ENCODE measurements around the gene MICU1. TPM values are rescaled to one million over a fixed set of nuclear protein-coding genes. Genes with fewer than 3 reads are reported as not detected.

MICU1 gene
- total and polyA plus RNA-seq, 2 donors (not counting 3 experiments of a cell fraction or from before 2014, with no cell fraction given): 27.5 to 48.0 TPM

DNA sequence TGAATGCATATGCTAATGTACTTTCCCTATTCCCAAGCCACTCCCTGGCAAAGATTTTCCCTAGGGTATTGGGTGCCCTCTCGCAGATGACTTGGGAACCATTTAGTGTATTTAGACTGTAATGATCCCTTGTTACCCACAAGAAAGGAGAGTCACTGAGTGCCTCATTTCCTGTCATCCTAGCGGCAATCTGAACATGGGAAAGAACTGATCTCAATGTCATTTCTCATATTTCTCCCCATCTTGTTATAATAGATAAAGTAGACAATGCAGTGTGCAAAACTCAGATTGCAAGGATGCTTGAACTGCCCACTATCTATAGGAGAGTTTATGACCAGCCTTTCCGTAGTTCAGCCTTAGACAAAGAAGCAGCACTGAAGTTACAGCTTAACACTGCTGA, 123.3 kb downstream of the MICU1 start:
- intact Hi-C loops (cut with micrococcal nuclease) (no loop called here), dilution Hi-C loops (cut with MboI; ENCODE audit: extremely low pct_ligation_motif_present, low sequenced_read_pairs) (no loop called here)
- Histone ChIP-seq H3K4me2 (ENCODE audit: insufficient read depth, low read length) (no peak overlapping the region), H3K9ac (replicated peaks; ENCODE audit: extremely low read depth, insufficient read depth, low read length) (no peak overlapping the region), H3K9me3 (replicated peaks; ENCODE audit: control insufficient read depth, insufficient read depth, low read length) (no peaks in the 10 kb centered on the region), H3K9me1 (replicated peaks; ENCODE audit: control insufficient read depth, extremely low read depth, insufficient read depth, low read length) (no peaks in the 10 kb centered on the region), H2AFZ (ENCODE audit: low read depth, low read length) (no peak overlapping the region), H3K36me3 (ENCODE audit: control insufficient read depth in 2 of 2, extremely low read depth in 1 of 2, insufficient read depth in 2 of 2, low read length in 2 of 2) (no peaks in the 10 kb centered on the region), H3K4me3 (replicated peaks in 1 of 3; ENCODE audit: insufficient read depth in 1 of 3, low read depth in 1 of 3, low read length in 3 of 3) (no peak overlapping the region), H3K27ac (ENCODE audit: insufficient read depth, low read depth, low read length) (no peak overlapping the region), H4K20me1 (replicated peaks; ENCODE audit: control insufficient read depth, extremely low read depth, insufficient read depth, low read length) (no peaks in the 10 kb centered on the region), H3K79me2 (ENCODE audit: control insufficient read depth, insufficient read depth, low read length) (no peaks in the 10 kb centered on the region), H3K27me3 (ENCODE audit: control insufficient read depth in 2 of 2, insufficient read depth in 2 of 2, low read length in 2 of 2) (no peaks in the 10 kb centered on the region), H3K4me1 (ENCODE audit: control insufficient read depth, extremely low read depth, insufficient read depth, low read length) (no peaks in the 10 kb centered on the region)
- FAIRE-seq (no peak), DNase-seq (ENCODE audit: low read depth, low spot score) (no peak)
- TF ChIP-seq JUN (IDR thresholded peaks at IDR 0.05; ENCODE audit: borderline replicate concordance, insufficient read depth, insufficient read length, low read depth): no peak
- TF ChIP-seq FOS (IDR thresholded peaks at IDR 0.05; ENCODE audit: borderline replicate concordance, insufficient read depth, low read length): no peak
- TF ChIP-seq MYC (IDR thresholded peaks at IDR 0.05; ENCODE audit: low read depth, low read length): no peak
- TF ChIP-seq, protein P1, sequence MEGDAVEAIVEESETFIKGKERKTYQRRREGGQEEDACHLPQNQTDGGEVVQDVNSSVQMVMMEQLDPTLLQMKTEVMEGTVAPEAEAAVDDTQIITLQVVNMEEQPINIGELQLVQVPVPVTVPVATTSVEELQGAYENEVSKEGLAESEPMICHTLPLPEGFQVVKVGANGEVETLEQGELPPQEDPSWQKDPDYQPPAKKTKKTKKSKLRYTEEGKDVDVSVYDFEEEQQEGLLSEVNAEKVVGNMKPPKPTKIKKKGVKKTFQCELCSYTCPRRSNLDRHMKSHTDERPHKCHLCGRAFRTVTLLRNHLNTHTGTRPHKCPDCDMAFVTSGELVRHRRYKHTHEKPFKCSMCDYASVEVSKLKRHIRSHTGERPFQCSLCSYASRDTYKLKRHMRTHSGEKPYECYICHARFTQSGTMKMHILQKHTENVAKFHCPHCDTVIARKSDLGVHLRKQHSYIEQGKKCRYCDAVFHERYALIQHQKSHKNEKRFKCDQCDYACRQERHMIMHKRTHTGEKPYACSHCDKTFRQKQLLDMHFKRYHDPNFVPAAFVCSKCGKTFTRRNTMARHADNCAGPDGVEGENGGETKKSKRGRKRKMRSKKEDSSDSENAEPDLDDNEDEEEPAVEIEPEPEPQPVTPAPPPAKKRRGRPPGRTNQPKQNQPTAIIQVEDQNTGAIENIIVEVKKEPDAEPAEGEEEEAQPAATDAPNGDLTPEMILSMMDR (IDR thresholded peaks at IDR 0.05; ENCODE audit: extremely low read depth in 1 of 2, insufficient read depth in 1 of 2, low read depth in 1 of 2, low read length in 2 of 2): no peak
- TF ChIP-seq POLR2A (IDR thresholded peaks at IDR 0.05; ENCODE audit: low read depth, low read length): no peak
- no peak for TF ChIP-seq POLR2AphosphoS5 (IDR thresholded peaks at IDR 0.05; ENCODE audit: insufficient read depth, low read depth, low read length)
- no peak for TF ChIP-seq GATA2 (IDR thresholded peaks at IDR 0.05; ENCODE audit: insufficient read depth, insufficient read length, low read depth, low read length)
- BruUV-seq (replicated peaks): no TSS peak
- ChIA-PET POLR2A (no interaction called here), CTCF (no interaction called here)

All from endothelial cell of umbilical vein (primary cell).